Eye (tissue), 1 donor: ENCODE measurements around the gene FGF22.
"Not testable (repeated sequence)": the region's sequence is repeated elsewhere in the genome, so short reads cannot be mapped to it uniquely, and the experiment has no call there.

Experiments
- DNase-seq: peaks from one replicate; pipeline ENCODE4 v3.0.0-alpha.2; 2015

FGF22 gene

GRCh38 chr19:622666-623065, 17.0 kb upstream of the FGF22 start:
- DNase-seq, result no peak

DNA sequence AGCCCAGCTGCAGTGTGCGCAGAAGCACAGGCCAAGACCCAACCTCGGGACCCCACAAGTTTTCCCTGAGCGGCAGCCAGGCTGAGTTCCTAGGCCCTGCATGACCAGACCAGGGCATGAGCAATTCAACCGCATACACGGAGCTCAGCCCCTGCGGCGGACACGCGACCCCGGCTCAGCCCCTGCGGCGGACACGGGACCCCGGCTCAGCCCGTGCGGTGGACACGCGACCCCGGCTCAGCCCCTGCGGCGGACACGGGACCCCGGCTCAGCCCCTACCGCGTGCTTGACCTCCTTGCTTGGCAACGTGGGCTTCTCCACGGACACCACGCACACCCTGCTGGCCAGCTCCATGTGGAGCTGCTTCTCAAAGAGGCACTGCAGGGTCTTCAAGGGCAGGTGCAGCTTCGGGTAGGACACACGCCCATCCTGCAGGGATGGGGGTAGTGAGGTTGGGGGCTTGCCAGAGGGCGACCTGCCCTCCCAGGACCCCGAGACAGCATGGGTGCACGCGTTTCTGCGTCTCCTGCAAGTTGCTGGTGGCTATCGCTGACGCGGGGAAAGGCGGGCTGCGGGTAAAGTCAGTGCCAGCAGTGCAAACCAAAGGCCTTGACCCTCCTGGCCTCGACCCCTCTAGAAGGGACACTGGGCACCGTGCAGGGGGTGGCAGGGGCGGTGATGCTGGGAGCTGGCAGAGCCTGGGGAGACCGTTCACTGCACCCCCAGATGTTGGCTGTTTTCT, 16.3 kb upstream of the FGF22 start:
- DNase-seq, result no peak

DNA sequence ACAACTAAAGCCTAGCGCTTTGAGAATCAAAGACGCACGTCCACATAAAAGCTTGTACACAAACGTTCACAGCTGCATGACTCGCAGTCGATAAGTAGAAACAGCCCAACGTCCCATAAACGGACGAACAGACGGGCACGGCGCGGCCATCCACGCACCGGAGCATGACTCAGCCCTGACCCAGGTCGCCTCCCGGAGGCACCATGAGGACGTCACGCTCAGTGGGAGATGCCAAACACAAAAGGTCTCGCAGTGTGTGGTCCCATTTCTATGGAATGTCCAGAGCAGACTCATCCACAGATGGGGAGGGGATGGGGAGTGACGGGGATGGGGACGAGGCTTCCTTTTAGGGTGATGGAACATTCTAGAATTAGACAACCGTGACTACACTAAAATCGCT, 15.7 kb upstream of the FGF22 start:
- no peak for DNase-seq

- DNase-seq, result no peak
These were observed 15.1 kb upstream of the FGF22 start for GRCh38 chr19:624433-625109.

GRCh38 chr19:625257-625656, 14.4 kb upstream of the FGF22 start:
- DNase-seq, result no peak

DNA sequence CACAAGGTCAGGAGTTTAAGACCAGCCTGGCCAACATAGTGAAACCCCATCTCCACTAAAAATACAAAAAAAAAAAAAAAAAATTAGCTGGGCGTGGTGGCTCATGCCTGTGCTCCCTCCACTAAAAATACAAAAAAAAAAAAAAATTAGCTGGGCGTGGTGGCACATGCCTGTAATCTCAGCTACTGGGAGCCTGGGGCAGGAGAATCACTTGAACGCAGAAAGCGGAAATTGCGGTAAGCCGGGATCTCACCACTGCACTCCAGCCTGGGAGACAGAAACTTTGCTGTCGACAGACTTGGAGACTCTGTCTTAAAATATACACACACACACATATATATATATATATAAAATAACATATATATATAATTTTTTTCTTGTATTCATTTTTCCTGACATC, 13.1 kb upstream of the FGF22 start:
- DNase-seq, result not testable (repeated sequence)

DNA sequence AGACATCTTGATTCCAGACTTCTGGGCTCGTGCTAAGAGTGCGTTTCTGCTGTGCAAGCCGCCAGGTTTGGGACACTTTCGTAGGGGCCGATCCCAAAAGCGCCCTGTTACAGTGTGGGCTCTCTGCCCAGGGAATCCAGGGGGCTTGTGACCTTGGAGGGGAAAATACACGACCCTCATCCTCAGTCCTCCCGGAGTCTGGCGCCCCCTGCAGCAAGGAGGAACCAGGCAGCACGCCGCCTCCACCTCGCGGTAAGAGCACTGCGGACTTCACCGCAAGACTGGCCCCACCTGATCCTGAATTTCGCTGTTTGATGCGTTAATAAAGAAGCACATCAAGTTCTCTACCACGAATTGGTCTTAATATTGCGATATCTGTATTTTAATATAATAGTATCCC, 11.5 kb upstream of the FGF22 start:
- no peak for DNase-seq

DNA sequence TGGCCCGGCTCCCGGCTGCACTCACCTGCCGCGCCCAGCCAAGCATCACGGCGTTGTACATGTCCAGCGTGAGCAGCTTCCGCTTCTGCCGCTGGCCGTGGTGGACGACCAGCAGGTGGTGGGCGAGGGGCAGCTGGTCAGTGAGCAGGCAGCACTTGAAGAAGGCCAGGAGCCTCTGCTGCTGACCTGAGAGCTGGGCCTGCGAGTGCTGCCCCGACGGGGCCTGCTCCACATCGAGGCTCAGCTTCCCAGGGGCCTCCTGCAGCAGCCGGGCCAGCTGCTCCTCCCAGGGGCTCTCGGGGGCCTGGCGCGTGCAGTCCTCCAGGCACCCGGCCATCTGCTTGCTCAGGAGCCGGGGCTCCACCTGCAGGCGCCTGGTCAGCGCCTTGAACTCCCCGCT, 10.2 kb upstream of the FGF22 start:
- DNase-seq, result not testable (repeated sequence)

DNA sequence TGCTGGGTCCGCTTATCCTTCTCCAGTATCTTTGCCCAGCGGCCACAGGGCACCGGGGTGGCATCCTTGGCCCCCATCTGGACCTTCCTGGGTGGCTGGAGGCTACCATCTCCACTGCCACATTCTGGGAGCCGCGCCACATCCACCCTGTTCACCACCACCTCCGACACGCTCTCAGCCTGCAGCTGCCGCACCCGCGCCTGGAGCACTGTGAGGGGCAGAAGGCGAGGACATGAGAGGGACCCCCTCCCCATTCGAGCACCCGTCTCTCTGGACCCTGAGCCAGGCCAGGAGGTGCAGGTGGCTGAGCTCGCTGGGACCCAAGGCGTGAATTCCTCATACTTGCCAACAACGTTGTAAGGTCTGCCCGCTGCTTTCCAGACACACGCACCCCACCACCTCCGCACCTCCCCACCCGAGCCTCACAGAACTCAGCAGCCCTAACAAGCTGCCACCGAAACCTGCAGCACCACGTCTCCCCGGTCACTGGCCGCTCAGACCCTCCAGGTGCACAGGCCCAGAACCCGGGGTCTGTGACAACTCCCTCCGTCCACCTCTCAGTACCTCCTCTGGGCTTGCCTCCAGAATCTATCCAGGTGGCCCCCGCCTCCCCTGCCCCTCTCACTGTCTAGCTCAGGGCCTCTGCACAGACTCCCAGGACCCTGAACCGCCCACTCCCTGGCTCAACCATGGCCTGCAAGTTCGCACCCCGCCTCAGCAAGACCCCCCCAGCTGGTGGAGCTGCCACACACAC, 9.5 kb upstream of the FGF22 start:
- DNase-seq, result no peak

DNA sequence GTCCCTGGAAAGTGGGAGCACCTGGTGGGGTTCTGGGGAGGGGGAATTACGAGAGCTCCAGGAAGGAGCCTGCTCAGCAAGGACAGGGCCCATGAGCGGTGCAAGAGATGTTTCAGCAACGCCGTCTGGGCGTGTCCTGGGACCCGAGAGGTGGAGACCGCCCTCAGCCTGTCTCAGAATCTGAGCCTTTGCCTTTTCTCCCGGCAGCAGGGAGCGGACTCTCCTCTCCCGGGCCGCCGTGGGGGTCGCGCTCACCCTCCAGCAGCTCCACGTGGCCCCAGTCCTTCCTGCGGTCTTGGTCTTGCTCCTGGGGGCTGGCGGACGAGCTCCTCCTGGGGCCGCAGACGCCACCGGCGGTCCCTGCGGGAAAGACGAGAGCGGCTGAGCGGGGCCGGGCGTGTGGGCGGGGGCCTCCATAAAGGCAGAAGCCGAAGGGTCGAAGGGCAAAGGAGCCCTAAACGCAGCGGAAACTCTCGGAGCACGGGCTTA, 7.1 kb upstream of the FGF22 start:
- DNase-seq, result peak; percentile 40

GRCh38 chr19:633068-633785, 6.5 kb upstream of the FGF22 start, which contains the start of gene POLRMT:
Gene POLRMT, minus strand, starts transcription at chr19:633537. Its CDS starts 25 bp downstream, at chr19:633512.
- peak; percentile 99 for DNase-seq

- DNase-seq, result no peak
These were observed 5.7 kb upstream of the FGF22 start for GRCh38 chr19:633786-634639.

GRCh38 chr19:634975-635652, 4.6 kb upstream of the FGF22 start:
- no peak for DNase-seq

- DNase-seq, result no peak
These were observed 800 bp upstream of the FGF22 start for GRCh38 chr19:638906-639252.

- no peak for DNase-seq
These were observed 481 bp downstream of the FGF22 start for GRCh38 chr19:640161-640558.

GRCh38 chr19:640606-641189, 1.0 kb downstream of the FGF22 start:
- no peak for DNase-seq

- no peak for DNase-seq
These were observed 2.0 kb downstream of the FGF22 start for GRCh38 chr19:641702-642101.

DNA sequence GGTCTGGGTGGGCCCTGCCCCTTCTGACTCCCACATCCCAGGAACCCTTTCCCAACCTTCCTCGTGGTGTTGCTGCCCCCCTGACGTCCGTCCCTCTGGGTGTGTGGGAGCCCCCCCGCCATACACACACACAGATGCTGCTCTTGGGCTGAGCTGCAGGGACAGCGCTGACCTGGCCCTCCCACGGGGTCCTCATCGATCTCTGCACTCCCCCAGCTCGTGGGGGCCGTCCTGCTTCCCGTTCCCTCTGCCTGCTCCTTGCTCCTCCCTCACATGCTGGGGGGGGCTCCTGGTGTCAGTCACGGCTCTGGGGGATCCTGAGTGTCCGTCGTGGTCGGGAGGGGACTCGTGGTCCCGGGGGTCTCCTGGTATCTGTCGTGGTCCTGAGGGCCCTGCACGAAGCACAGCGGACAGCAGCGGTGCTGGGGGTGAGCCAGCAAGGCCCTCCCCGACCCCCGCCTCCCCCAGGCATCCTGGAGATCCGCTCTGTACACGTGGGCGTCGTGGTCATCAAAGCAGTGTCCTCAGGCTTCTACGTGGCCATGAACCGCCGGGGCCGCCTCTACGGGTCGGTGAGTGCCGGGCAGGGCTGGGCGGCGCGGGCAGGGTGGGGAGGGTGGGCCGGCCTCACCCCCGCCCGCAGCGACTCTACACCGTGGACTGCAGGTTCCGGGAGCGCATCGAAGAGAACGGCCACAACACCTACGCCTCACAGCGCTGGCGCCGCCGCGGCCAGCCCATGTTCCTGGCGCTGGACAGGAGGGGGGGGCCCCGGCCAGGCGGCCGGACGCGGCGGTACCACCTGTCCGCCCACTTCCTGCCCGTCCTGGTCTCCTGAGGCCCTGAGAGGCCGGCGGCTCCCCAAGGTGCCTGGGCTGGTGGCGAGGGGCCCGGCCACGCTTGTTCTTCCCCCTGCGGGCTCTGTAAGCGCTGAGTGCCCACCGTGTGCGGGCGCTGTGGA, 3.4 kb downstream of the FGF22 start:
- DNase-seq, result no peak

GRCh38 chr19:643736-644135, 4.1 kb downstream of the FGF22 start:
- DNase-seq, result no peak

GRCh38 chr19:644363-644762, 4.7 kb downstream of the FGF22 start:
- DNase-seq, result no peak
